CD4-positive, alpha-beta T cell treated with Interleukin-1 beta for 1 hour (primary cell): Measurements from ENCODE around the gene GARS1.
"Not testable (repeated sequence)": the region's sequence is repeated elsewhere in the genome, so short reads cannot be mapped to it uniquely, and the experiment has no call there.

Source experiments
- DNase-seq, 2 donors: peaks; one replicate each; pipeline ENCODE4 v3.0.0-alpha.2; 2020 to 2022

Gene GARS1

DNA sequence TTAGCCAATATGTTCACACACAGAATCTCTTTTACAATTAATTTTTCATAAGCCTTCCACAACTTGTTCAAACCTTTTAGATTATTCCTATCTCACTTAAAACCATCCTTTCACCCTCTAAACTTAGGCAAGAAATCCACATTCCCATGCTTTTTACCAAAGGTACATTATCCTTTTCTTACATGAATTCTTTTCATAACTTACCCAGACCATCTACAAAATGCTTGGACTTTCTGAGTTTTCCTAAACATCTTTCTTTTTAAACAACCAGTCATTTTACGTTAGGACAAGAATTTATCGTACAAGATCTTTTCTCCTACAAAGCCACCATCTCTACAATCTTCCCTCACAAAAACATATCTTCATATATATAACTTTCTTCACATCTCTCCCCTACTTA, 18.8 kb upstream of the GARS1 start:
- no peak for DNase-seq

GRCh38 chr7:30583181-30583580, 11.5 kb upstream of the GARS1 start:
- DNase-seq = no peak

DNA sequence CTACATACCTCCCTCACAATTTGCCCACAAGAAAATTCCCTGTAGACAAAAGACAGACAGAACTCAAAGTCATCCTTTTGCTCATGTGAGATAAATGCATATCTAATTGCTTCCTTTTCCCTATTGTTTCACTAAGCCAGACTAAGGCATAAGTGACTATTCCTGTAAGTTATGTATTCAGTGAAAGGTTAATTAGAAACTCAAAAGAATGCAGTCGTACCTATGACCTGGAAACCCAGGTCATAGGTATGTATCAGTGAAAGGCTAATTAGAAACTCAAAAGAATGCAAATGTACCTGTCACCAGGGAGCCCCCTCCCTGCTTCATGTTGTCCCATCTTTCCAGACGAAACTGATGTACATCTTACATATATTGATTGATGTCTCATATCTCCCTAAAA, 10.3 kb upstream of the GARS1 start:
- no peak for DNase-seq

- no peak for DNase-seq
These were observed 9.7 kb upstream of the GARS1 start for GRCh38 chr7:30584965-30585364.

DNA sequence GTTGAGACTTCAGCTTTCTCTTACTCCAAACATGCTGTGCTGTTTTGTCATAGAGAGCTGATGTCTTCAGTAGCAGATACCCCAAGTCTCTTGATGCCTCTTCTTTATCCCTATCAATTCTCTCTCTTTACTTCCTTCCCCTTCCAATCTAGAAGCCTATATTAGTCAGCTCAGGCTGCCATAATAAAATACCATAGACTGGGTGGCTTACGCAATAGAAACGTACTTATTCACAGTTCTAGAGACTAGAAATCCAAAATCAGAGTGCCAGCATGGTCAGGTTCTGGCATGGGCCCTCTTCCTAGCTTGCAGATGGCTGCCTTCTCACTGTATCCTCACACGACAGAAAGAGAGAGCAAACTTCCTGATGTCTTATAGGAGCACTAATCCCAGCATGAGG, 9.0 kb upstream of the GARS1 start:
- no peak for DNase-seq

DNA sequence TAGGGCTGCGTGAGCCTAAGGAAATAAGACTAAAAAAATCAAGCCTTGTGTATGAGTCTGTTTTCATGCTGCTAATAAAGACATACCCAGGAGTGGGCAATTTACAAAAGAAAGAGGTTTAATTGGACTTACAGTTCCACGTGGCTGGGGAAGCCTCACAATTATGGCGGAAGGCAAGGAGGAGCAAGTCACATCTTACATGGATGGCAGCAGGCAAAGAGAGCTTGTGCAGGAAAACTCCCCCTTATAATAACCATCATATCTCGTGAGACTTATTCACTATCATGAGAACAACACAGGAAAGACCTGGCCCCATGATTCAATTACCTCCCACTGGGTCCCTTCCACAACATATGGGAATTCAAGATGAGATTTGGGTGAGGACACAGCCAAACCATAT, 7.1 kb upstream of the GARS1 start:
- DNase-seq = not testable (repeated sequence)

DNA sequence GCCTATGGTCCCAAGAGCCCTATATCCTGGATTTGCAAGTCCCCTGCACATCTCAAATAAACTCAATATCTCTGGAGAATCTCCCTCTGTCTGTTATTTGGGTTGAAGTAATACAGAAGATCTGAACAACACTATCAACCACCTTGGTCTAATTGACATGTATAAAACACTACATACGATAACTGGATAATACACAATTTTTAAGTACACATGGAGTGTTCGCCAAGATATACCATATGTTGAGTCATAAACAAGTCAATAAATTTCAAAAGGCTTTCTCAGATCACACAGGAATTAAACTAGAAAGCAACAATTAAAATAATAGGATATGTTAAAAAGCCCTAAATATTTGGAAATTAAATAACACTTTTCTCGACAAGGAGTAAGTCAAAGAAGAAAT, 5.6 kb upstream of the GARS1 start:
- DNase-seq = no peak

GRCh38 chr7:30594048-30594539, 584 bp upstream of the GARS1 start:
- DNase-seq = peak in 1 of 2 donors; percentile 46

DNA sequence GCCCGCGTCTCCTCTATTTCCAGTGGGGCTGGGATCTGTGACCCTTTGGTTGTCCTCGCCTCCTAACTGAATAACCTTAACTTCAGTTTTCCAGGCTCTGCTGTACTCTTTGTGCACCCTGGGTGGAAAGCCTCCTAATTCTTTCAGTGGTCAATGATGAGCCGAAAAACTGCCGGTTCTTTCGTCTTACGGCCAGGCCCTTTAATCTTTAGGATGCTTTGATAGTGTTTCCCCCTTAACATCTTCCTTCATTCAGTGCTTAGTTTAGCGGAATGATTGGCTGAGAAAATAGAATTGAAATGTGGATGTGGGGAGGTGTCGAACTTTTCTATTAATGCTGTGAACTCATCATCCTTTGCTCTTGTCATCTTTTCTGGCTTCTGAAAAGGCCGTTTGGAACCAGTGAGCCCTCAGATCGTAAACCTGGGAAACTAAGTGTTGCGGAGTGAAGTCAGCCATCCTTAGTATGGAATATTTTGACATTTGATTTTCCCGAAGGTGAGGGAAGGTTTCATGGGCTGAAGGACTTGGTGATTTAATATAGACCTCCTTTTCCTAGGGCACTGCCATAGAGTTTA, 847 bp downstream of the GARS1 start:
- DNase-seq = no peak

DNA sequence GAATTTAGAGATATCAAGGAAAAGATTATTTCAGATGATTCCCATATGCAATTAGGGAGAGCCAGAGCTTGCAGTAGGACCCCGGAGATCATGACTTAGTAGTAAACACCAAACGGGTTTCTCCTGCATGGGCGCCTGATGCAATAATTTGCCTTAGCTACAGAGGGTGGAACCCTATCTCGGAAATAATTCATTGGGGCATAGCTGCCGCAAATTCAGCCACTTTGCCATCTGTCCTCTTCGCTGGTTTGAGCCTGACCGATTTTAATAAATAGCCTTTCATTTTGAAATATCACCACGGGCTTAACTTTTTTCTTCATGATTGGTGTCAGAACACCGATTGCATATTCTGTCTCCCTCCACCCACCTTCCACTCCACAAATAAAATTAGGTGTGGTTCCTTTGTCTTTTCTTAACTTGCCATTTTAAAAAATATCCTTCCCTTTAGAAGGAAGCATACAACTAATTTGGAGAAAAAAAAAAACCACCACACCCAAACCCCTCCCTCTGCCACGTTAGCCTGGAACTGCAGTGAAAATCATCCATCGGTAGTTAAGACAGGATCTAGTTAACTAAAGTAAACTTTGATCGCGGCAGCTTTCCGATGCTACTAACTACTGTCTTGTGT, 1.4 kb downstream of the GARS1 start:
- DNase-seq = no peak

- DNase-seq = no peak
These were observed 2.0 kb downstream of the GARS1 start for GRCh38 chr7:30596721-30597120.

- no peak for DNase-seq
These were observed 3.6 kb downstream of the GARS1 start for GRCh38 chr7:30598121-30598876.

DNA sequence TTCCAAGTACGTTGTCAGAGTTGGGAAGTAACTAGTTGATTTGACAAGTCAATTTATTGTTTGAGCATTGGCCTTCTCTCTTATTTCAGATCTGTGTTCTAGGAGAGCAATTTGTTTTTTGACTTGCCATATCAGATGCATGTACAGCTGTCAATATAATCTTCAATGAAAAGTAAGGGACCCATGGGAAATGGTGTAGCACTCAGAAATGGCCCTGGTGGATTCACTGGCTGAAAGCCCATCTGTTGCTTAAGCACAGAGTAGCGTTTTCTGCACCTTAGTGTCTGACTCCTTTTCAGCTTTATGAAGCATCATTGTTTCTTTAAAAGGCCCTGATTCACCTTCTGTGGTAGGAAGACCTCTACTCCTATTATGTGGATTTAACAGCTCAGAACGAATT, 10.2 kb downstream of the GARS1 start:
- no peak for DNase-seq

GRCh38 chr7:30605832-30606231, 11.2 kb downstream of the GARS1 start:
- no peak for DNase-seq

GRCh38 chr7:30612658-30613265, 18.1 kb downstream of the GARS1 start:
- DNase-seq = no peak

DNA sequence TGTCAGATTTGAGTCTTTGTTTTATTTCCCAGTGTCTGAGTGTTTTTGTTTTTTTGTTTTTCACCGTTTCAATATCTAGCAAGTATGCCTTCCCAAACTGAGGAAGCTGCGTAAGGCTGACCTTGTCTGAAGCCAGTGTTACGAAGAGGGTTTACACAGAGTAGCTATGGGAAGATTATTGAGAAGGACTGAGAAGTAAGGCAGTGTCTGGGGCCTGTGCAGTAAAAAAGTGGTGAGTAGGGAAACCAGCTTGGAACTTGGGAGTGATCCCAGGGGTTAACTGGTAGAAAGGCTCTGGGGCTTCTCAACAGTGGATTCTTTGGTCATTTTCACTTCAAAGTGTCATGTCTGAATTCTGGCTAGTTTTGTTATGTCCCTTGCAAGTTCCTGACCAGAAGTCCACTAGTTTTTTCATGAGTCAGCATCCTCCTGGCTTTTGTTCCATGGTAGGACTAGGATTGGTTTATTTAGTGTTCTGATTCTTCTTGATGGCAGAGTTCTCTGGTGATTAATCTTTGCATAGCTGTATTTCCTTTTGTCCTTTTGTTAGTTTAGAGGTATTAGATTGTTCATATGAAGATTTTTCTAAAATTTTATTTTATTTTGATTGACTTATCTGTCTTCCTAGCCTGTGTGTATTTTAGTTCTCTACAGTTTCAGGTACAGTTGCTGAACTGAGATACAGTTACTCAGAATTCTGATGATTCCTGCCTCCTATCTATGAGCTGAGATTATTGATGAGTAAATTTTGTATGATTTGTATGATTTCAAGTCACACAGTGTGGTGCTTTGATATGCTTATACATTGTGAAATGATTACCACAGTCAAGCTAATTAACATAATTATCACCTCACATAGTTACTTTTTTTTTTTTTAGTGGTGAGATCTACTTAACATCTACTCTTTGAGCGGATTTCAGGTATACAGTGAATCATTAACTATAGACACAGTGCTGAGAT, 19.0 kb downstream of the GARS1 start:
- no peak for DNase-seq

- no peak for DNase-seq
These were observed 21.6 kb downstream of the GARS1 start for GRCh38 chr7:30616318-30616717.

DNA sequence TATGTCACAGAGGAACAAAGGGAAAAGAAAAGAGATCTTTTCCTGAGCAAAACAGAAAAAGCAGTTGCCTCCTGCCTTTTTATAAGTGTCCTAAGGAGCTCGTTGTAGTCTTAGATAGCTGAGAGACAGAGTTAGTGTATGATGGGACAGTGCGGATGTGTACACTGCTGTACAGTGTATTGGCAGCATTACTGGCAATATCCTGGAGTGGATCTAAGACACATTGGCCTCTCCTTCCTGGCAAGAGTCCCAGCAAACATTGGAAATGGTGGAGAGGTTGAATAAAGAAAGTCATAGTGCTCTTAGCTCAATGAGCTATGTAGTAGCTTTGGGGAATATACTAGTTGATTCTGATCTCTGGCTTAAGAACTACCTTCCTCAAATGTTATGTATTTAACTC, 22.7 kb downstream of the GARS1 start:
- no peak for DNase-seq

DNA sequence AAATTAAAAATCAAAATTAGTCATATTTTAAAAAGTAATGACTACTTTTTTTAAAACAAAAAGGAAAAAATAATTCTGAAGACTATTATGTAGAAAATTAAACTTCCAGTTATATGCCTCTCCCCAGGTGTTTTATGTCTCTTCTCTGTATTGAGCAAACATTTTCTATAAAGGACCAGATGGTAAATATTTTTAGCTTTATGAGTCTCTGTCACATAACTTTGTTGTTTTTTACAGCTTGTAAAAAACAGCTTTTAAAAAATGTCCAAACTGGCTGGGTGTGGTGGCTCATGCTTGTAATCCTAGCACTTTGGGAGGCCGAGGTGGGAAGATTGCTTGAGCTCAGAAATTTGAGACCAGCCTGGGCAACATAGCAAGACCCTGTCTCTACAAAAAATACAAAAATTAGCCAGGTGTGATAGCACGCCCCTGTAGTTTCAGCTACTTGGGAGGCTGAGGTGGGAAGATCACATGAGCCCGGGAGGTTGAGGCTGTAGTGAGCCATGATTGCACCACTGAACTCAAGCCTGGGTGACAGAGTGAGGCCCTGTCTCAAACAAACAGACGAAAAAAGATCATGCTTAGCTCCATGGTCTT, 23.5 kb downstream of the GARS1 start:
- DNase-seq = no peak

GRCh38 chr7:30618961-30619360, 24.3 kb downstream of the GARS1 start:
- DNase-seq = no peak

GRCh38 chr7:30625283-30625682, 30.6 kb downstream of the GARS1 start:
- no peak for DNase-seq

- no peak for DNase-seq
These were observed 32.3 kb downstream of the GARS1 start for GRCh38 chr7:30627026-30627425.
